ENCODE measurements around the gene MAP7.
"Not testable (repeated sequence)": the region's sequence is repeated elsewhere in the genome, so short reads cannot be mapped to it uniquely, and the experiment has no call there.

MAP7 gene

DNA sequence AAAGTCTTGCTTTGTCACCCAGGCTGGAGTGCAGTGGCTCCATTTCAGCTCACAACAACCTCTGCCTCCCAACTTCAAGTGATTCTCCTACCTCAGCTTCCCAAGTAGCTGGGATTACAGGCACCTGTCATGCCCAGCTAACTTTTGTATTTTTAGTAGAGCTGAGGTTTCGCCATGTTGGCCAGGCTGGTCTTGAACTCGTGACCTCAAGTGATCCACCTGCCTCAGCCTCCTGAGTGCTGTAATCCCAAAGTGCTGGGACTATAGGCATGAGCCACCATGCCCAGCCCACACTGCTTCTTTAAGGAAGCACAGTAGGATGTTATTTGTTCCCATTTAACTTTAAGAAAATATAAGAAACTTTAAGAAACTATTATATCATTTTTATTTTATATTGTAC lies 35.3 kb upstream of the MAP7 start:
- H3K79me2 ChIP-seq (ENCODE audit: control insufficient read depth, insufficient read depth, low read length, unreplicated experiment); H3K36me3 ChIP-seq (ENCODE audit: insufficient read depth, low read length); H2AFZ ChIP-seq (ENCODE audit: low read length, unreplicated experiment); H3K27me3 ChIP-seq (ENCODE audit: insufficient read depth, low read length); H3K4me3 ChIP-seq (ENCODE audit: low read depth, low read length): not testable (repeated sequence)
- peaks cover 21% of the 10 kb centered on the region for H3K4me1 ChIP-seq (ENCODE audit: control insufficient read depth, insufficient read depth, low read length, unreplicated experiment)
- H3K27ac ChIP-seq (ENCODE audit: low read depth, low read length), result peak overlapping the region; percentile 85

DNA sequence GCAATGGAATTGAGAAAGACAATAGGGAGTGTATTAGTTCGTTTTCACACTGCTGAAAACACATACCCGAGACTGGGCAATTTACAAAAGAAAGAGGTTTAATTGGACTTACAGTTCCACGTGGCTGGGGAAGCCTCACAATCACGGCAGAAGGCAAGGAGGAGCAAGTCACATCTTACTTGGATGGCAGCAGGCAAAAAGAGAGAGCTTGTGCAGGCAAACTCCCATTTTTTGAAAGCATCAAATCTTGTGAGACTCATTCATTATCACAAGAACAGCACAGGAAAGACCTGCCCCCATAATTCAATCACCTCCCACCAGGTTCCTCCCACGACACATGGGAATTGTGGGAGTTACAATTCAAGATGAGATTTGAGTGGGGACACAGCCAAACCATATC lies 34.1 kb upstream of the MAP7 start:
- H3K4me3 ChIP-seq (ENCODE audit: low read depth, low read length); H3K36me3 ChIP-seq (ENCODE audit: insufficient read depth, low read length); H3K79me2 ChIP-seq (ENCODE audit: control insufficient read depth, insufficient read depth, low read length, unreplicated experiment); H2AFZ ChIP-seq (ENCODE audit: low read length, unreplicated experiment); H3K27me3 ChIP-seq (ENCODE audit: insufficient read depth, low read length): not testable (repeated sequence)
- Histone ChIP-seq H3K27ac (ENCODE audit: low read depth, low read length) (peak overlapping the region; percentile 88; the same call in 1 of the 2 replicates), H3K4me1 (ENCODE audit: control insufficient read depth, insufficient read depth, low read length, unreplicated experiment) (peaks cover 21% of the 10 kb centered on the region)

DNA sequence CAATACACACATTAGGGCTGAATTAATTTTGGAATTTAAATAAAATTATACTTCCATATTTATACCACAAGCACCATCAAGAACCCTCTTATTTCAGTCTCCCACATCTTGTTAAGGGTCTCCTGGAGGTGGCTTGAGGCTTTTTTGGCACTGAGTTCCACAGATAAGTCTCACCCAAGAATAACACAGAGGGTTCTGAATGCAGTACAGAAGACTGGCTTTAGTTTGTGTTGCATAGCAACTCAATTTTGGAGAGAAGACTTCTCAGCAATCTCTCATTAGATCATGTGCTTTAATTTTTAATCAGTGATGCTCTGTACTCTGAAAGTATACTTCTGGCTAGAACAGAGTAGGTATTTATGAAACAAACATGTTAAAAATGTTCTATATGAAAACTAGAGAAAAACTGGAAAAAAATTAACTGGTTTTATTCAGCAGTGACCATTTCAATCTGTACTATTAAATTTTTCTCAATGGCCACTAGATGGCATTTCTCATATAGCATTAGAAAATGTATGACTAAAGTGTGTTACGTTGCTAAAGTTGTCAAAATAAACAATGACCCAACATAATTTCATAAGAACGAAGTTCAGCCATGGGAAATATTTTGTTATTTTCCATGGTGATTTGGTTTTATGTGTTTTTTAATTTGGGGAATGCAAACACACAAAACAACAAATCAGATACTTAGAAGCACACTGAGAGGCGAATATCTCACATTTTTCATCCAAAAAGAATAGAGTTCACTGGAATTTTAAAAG lies 32.7 kb upstream of the MAP7 start:
- Histone ChIP-seq H3K4me1 (ENCODE audit: control insufficient read depth, insufficient read depth, low read length, unreplicated experiment) (peaks cover 21% of the 10 kb centered on the region), H3K27me3 (ENCODE audit: insufficient read depth, low read length) (no peaks in the 10 kb centered on the region), H3K79me2 (ENCODE audit: control insufficient read depth, insufficient read depth, low read length, unreplicated experiment) (no peaks in the 10 kb centered on the region), H3K36me3 (ENCODE audit: insufficient read depth, low read length) (no peaks in the 10 kb centered on the region), H3K27ac (ENCODE audit: low read depth, low read length) (peak overlapping the region; percentile 88), H3K4me3 (ENCODE audit: low read depth, low read length) (no peak overlapping the region), H2AFZ (ENCODE audit: low read length, unreplicated experiment) (no peak overlapping the region)

DNA sequence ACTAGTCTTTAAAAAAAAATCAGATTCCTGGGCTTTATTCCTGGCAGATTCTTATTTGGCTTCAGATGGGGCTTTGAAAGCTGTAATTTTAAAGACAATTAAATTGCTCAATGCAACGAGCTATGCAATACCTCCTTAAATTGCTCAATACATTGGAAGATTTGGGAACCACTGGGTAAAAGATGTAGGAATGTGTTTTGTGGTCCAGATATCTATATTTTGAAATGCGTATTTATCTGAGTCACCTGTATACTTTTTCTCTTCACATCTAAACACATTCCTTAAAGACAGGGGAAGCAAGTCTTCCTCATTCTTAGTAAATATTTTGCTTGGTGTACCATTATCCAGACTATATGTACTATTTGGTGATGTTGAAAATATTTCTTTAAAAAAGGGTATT lies 29.6 kb upstream of the MAP7 start:
- Histone ChIP-seq H2AFZ (ENCODE audit: low read length, unreplicated experiment) (no peak overlapping the region), H3K27me3 (ENCODE audit: insufficient read depth, low read length) (no peaks in the 10 kb centered on the region), H3K4me1 (ENCODE audit: control insufficient read depth, insufficient read depth, low read length, unreplicated experiment) (peaks cover 6% of the 10 kb centered on the region), H3K79me2 (ENCODE audit: control insufficient read depth, insufficient read depth, low read length, unreplicated experiment) (no peaks in the 10 kb centered on the region), H3K36me3 (ENCODE audit: insufficient read depth, low read length) (peaks cover 6% of the 10 kb centered on the region), H3K27ac (ENCODE audit: low read depth, low read length) (no peak overlapping the region), H3K4me3 (ENCODE audit: low read depth, low read length) (no peak overlapping the region)

DNA sequence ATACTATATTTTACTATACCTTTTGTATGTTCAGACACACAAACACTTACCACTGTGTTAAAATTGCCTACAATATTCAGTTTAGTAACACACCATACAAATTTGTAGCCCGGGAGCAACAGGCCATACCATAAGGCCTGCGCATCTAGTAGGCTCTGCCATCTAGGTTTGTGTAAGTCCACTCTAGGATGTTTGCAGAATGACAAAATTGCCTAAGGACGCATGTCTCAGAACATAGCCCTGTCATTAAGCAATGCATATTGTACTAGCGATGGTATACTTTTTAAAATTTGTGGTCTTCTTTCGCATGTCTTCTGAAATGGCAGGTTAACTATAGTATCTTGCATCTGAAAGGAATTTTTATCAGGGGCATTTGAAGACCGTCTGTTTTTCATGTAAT lies 26.6 kb upstream of the MAP7 start:
- no peak overlapping the region for H2AFZ ChIP-seq (ENCODE audit: low read length, unreplicated experiment)
- H3K27ac ChIP-seq (ENCODE audit: low read depth, low read length), result no peak overlapping the region
- H3K27me3 ChIP-seq (ENCODE audit: insufficient read depth, low read length), result no peaks in the 10 kb centered on the region
- H3K79me2 ChIP-seq (ENCODE audit: control insufficient read depth, insufficient read depth, low read length, unreplicated experiment), result no peaks in the 10 kb centered on the region
- H3K4me1 ChIP-seq (ENCODE audit: control insufficient read depth, insufficient read depth, low read length, unreplicated experiment), result no peaks in the 10 kb centered on the region
- peaks cover 21% of the 10 kb centered on the region for H3K36me3 ChIP-seq (ENCODE audit: insufficient read depth, low read length)
- H3K4me3 ChIP-seq (ENCODE audit: low read depth, low read length), result no peak overlapping the region

GRCh38 chr6:136571496-136571895 lies 21.3 kb upstream of the MAP7 start:
- H3K27me3 ChIP-seq (ENCODE audit: insufficient read depth, low read length), result no peaks in the 10 kb centered on the region
- no peak overlapping the region for H2AFZ ChIP-seq (ENCODE audit: low read length, unreplicated experiment)
- H3K79me2 ChIP-seq (ENCODE audit: control insufficient read depth, insufficient read depth, low read length, unreplicated experiment), result no peaks in the 10 kb centered on the region
- no peak overlapping the region for H3K27ac ChIP-seq (ENCODE audit: low read depth, low read length)
- no peak overlapping the region for H3K4me3 ChIP-seq (ENCODE audit: low read depth, low read length)
- H3K4me1 ChIP-seq (ENCODE audit: control insufficient read depth, insufficient read depth, low read length, unreplicated experiment), result no peaks in the 10 kb centered on the region
- peaks cover 31% of the 10 kb centered on the region for H3K36me3 ChIP-seq (ENCODE audit: insufficient read depth, low read length)

GRCh38 chr6:136571065-136571464 lies 20.8 kb upstream of the MAP7 start:
- Histone ChIP-seq H3K79me2 (ENCODE audit: control insufficient read depth, insufficient read depth, low read length, unreplicated experiment) (no peaks in the 10 kb centered on the region), H2AFZ (ENCODE audit: low read length, unreplicated experiment) (no peak overlapping the region), H3K4me3 (ENCODE audit: low read depth, low read length) (no peak overlapping the region), H3K27ac (ENCODE audit: low read depth, low read length) (no peak overlapping the region), H3K4me1 (ENCODE audit: control insufficient read depth, insufficient read depth, low read length, unreplicated experiment) (no peaks in the 10 kb centered on the region), H3K27me3 (ENCODE audit: insufficient read depth, low read length) (no peaks in the 10 kb centered on the region), H3K36me3 (ENCODE audit: insufficient read depth, low read length) (peaks cover 31% of the 10 kb centered on the region)

- Histone ChIP-seq H2AFZ (ENCODE audit: low read length, unreplicated experiment) (no peak overlapping the region), H3K27ac (ENCODE audit: low read depth, low read length) (no peak overlapping the region), H3K4me3 (ENCODE audit: low read depth, low read length) (no peak overlapping the region), H3K4me1 (ENCODE audit: control insufficient read depth, insufficient read depth, low read length, unreplicated experiment) (no peaks in the 10 kb centered on the region), H3K27me3 (ENCODE audit: insufficient read depth, low read length) (no peaks in the 10 kb centered on the region), H3K79me2 (ENCODE audit: control insufficient read depth, insufficient read depth, low read length, unreplicated experiment) (no peaks in the 10 kb centered on the region), H3K36me3 (ENCODE audit: insufficient read depth, low read length) (peaks cover 15% of the 10 kb centered on the region; the same call in 1 of the 2 replicates)
These were observed 17.9 kb upstream of the MAP7 start for GRCh38 chr6:136568129-136568528.

DNA sequence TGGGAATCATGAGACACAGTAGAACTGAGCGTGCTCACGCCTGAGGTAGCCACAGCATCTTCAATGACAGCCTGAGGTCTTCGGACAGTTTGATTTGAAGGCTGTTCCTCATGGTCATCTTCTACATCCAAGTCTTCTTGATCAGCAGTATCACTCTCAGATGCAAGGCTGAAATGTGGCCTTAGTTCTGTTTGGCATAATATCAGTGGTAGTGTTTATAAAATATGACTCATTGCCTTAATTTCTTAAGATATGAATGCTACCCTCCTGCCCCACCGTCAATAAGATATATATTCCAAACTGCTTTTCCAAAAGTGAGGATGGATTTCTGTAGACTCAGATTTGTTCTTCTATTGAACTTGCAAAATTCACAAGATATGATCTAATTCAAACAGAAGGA lies 17.5 kb upstream of the MAP7 start:
- Histone ChIP-seq H3K79me2 (ENCODE audit: control insufficient read depth, insufficient read depth, low read length, unreplicated experiment) (no peaks in the 10 kb centered on the region), H3K27me3 (ENCODE audit: insufficient read depth, low read length) (no peaks in the 10 kb centered on the region), H3K4me1 (ENCODE audit: control insufficient read depth, insufficient read depth, low read length, unreplicated experiment) (no peaks in the 10 kb centered on the region), H3K36me3 (ENCODE audit: insufficient read depth, low read length) (peaks cover 11% of the 10 kb centered on the region; the same call in 1 of the 2 replicates), H3K27ac (ENCODE audit: low read depth, low read length) (no peak overlapping the region), H3K4me3 (ENCODE audit: low read depth, low read length) (no peak overlapping the region), H2AFZ (ENCODE audit: low read length, unreplicated experiment) (no peak overlapping the region)

- Histone ChIP-seq H3K79me2 (ENCODE audit: control insufficient read depth, insufficient read depth, low read length, unreplicated experiment) (no peaks in the 10 kb centered on the region), H3K27ac (ENCODE audit: low read depth, low read length) (no peak overlapping the region), H3K4me1 (ENCODE audit: control insufficient read depth, insufficient read depth, low read length, unreplicated experiment) (no peaks in the 10 kb centered on the region), H3K27me3 (ENCODE audit: insufficient read depth, low read length) (no peaks in the 10 kb centered on the region), H3K36me3 (ENCODE audit: insufficient read depth, low read length) (peaks cover 10% of the 10 kb centered on the region; the same call in 1 of the 2 replicates), H3K4me3 (ENCODE audit: low read depth, low read length) (no peak overlapping the region), H2AFZ (ENCODE audit: low read length, unreplicated experiment) (no peak overlapping the region)
These were observed 16.6 kb upstream of the MAP7 start for GRCh38 chr6:136566851-136567250.

GRCh38 chr6:136566007-136566487 lies 15.8 kb upstream of the MAP7 start:
- H3K27ac ChIP-seq (ENCODE audit: low read depth, low read length), result no peak overlapping the region
- H3K4me3 ChIP-seq (ENCODE audit: low read depth, low read length), result no peak overlapping the region

More at GRCh38 chr6:136566007-136566487, 15.8 kb upstream of the MAP7 start:
- no peak overlapping the region for H2AFZ ChIP-seq (ENCODE audit: low read length, unreplicated experiment)
- peaks cover 2% of the 10 kb centered on the region; the same call in 1 of the 2 replicates for H3K36me3 ChIP-seq (ENCODE audit: insufficient read depth, low read length)
- H3K79me2 ChIP-seq (ENCODE audit: control insufficient read depth, insufficient read depth, low read length, unreplicated experiment), result no peaks in the 10 kb centered on the region
- no peaks in the 10 kb centered on the region for H3K4me1 ChIP-seq (ENCODE audit: control insufficient read depth, insufficient read depth, low read length, unreplicated experiment)
- H3K27me3 ChIP-seq (ENCODE audit: insufficient read depth, low read length), result no peaks in the 10 kb centered on the region
